H1 (cell line): ENCODE results near the gene SKOR2. TPM values are rescaled to one million over a fixed set of nuclear protein-coding genes. Genes with fewer than 3 reads are reported as not detected.
A peak's percentile ranks its signal among the peaks of the same experiment; 100 is the strongest.

Source experiments
- ASH2L ChIP-seq: fragments of 200-600, 300-600 bp; sonication (generic); IDR thresholded peaks from one replicate; pipeline ENCODE4 v1.7.1; 2017; ENCODE audit warnings: low read length
- BACH1 ChIP-seq: IDR thresholded peaks from 2 replicates; pipeline ENCODE4 v1.6.1; 2012; ENCODE audit warnings: low read length, improper control_type of control experiment
- BCL11A ChIP-seq, 2 experiments: IDR thresholded peaks; one replicate each; pipeline ENCODE4 v1.6.1; 2011; ENCODE audit warnings: low read depth in 2 of 2, low read length in 2 of 2, mild to moderate bottlenecking in 2 of 2
- BRCA1 ChIP-seq: IDR thresholded peaks from 2 replicates; pipeline ENCODE4 v1.6.1; 2012; ENCODE audit warnings: low read depth, low read length, improper control_type of control experiment
- CBX8 ChIP-seq: fragments of 300-800, 300-1000 bp; sonication (generic); IDR thresholded peaks from 2 replicates; pipeline ENCODE4 v1.7.1; 2016; ENCODE audit warnings: low read depth, low read length, borderline replicate concordance
- CHD1 ChIP-seq: IDR thresholded peaks from 2 replicates; pipeline ENCODE4 v1.6.1; 2012; ENCODE audit warnings: low read depth, low read length, improper control_type of control experiment
- CTBP2 ChIP-seq: IDR thresholded peaks from 2 replicates; pipeline ENCODE4 v1.7.0; 2011; ENCODE audit warnings: borderline replicate concordance, mild to moderate bottlenecking, moderate library complexity, mixed read lengths, low read length; ENCODE audit not compliant: insufficient read depth, insufficient read length
- CTCF ChIP-seq, 3 experiments: IDR thresholded peaks; 1 replicate in 2 of 3; 2 replicates in 1 of 3; pipeline versions ENCODE4 v1.5.1 to v1.6.1; 2011; ENCODE audit warnings: low read length in 3 of 3, mild to moderate bottlenecking in 3 of 3, inconsistent platforms in 2 of 3, low read depth in 1 of 3, moderate library complexity in 1 of 3; ENCODE audit not compliant: insufficient read depth in 1 of 3; ENCODE audit errors: control extremely low read depth in 1 of 3
- EZH2 ChIP-seq: fragments of 200-600 bp; sonication (generic); IDR thresholded peaks from 2 replicates; pipeline ENCODE4 v1.7.1; 2012; ENCODE audit warnings: low read depth, mild to moderate bottlenecking, moderate library complexity, low read length, inconsistent platforms; ENCODE audit not compliant: severe bottlenecking
- MAFK ChIP-seq: IDR thresholded peaks from 2 replicates; pipeline ENCODE4 v1.6.1; 2012; ENCODE audit warnings: low read depth, mild to moderate bottlenecking, improper control_type of control experiment, low read length
- POLR2AphosphoS5 ChIP-seq: IDR thresholded peaks from 2 replicates; pipeline ENCODE4 v1.6.1; 2011; ENCODE audit warnings: low read depth, low read length
- RNF2 ChIP-seq: fragments of 200-900, 300-1000 bp; sonication (generic); IDR thresholded peaks from 2 replicates; pipeline ENCODE4 v1.7.1; 2016; ENCODE audit warnings: borderline replicate concordance, low read depth, mild to moderate bottlenecking, antibody characterized with exemption, low read length; ENCODE audit not compliant: poor library complexity, severe bottlenecking; ENCODE audit errors: missing control alignments
- SAP30 ChIP-seq: fragments of 300-600 bp; sonication (generic); IDR thresholded peaks from 2 replicates; pipeline ENCODE4 v1.7.1; 2012; ENCODE audit warnings: low read length, moderate library complexity, mild to moderate bottlenecking, inconsistent platforms; ENCODE audit not compliant: insufficient read depth, insufficient replicate concordance
- SIX5 ChIP-seq: IDR thresholded peaks from 2 replicates; pipeline ENCODE4 v1.6.1; 2011; ENCODE audit warnings: mild to moderate bottlenecking, low read depth, low read length
- SP2 ChIP-seq: IDR thresholded peaks from 2 replicates; pipeline ENCODE4 v1.6.1; 2012; ENCODE audit warnings: mild to moderate bottlenecking, low read length, inconsistent platforms
- SP4 ChIP-seq: IDR thresholded peaks from 2 replicates; pipeline ENCODE4 v1.6.1; 2012; ENCODE audit warnings: low read length, inconsistent platforms
- SRF ChIP-seq: IDR thresholded peaks from 2 replicates; pipeline ENCODE4 v1.6.1; 2011; ENCODE audit warnings: mild to moderate bottlenecking, low read depth, low read length, moderate library complexity
- USF2 ChIP-seq: IDR thresholded peaks from 2 replicates; pipeline ENCODE4 v1.6.1; 2011; ENCODE audit warnings: low read length, improper control_type of control experiment
- polyA plus RNA-seq, 7 experiments: library from polyadenylated mRNA; depleted of rRNA in 3 of 7; stranded (reverse) in 5 of 7; unstranded in 2 of 7; fragments of >200 nt in 5 of 7; fragments of 200-250 nt in 2 of 7; gene quantifications; 1 replicate in 5 of 7; 2 replicates in 1 of 7; 4 replicates in 1 of 7; pipeline versions ENCODE4 v1.2.1 to v1.2.3, GENCODE V29; 2011 to 2013; ENCODE audit warnings: missing spikeins in 2 of 7, mixed read lengths in 2 of 7
- total RNA-seq: library from RNA; stranded (reverse); fragmentation: NEBNext Ultra II Directional; extraction: Animal tissue kit (Norgen Biotek cat#: 25700); gene quantifications from 2 replicates; pipeline ENCODE4 v1.2.1, GENCODE V29; 2021
- TF ChIP-seq, protein P1 (sequence below): IDR thresholded peaks from 2 replicates; pipeline ENCODE4 v1.6.1; 2011; ENCODE audit warnings: low read depth, mild to moderate bottlenecking, low read length; ENCODE audit not compliant: insufficient read depth

Gene SKOR2
- total and polyA plus RNA-seq, 2 of the 8 experiments (the other 6 are each of a cell fraction or from before 2014, with no cell fraction given) = 0.05 to 0.11 TPM

GRCh38 chr18:47251289-47252120, at the start of gene SKOR2 (continued):
- TF ChIP-seq SAP30 (no peak), BACH1 (no peak), SRF (no peak), RNF2 (peak; percentile 69), USF2 (no peak), ASH2L (no peak), SP4 (no peak), SIX5 (no peak), CTCF (IDR thresholded peaks at IDR 0.05; ENCODE audit: control extremely low read depth in 1 of 3, insufficient read depth in 1 of 3, low read depth in 1 of 3, low read length in 3 of 3) (no peak), SP2 (no peak), BCL11A (IDR thresholded peaks at IDR 0.05; ENCODE audit: low read depth in 2 of 2, low read length in 2 of 2) (no peak), POLR2AphosphoS5 (no peak), CTBP2 (no peak), BRCA1 (no peak), MAFK (no peak), CHD1 (no peak), CBX8 (no peak), EZH2 (peak; percentile 81)
- TF ChIP-seq, protein P1, sequence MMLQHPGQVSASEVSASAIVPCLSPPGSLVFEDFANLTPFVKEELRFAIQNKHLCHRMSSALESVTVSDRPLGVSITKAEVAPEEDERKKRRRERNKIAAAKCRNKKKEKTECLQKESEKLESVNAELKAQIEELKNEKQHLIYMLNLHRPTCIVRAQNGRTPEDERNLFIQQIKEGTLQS = 0 out of 2 replicates have a peak, but pooled peaks have one; percentile 14
